ENCODE results near the gene EVI2B.
"Not testable (repeated sequence)": the region's sequence is repeated elsewhere in the genome, so short reads cannot be mapped to it uniquely, and the experiment has no call there.

Gene EVI2B

DNA sequence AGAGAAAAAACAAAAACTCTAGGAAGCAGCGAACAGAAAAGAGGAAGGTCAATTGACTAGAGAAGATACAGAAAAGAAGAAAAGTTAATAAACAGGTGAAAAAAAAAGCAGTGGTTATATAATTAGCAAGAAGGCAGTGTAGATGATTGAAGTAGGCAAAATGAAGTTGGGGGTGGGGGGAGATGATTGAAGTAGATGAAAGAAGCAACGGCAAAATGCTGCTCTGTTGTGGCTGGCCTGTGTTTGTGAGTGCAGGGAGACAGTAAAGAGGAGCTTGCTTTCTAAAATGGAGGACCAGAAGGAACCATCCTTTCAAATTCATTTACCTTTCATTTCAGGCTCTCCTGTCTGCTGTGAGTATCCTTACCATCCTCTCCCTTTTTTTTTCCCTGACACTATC is 3.6 kb downstream of the EVI2B start:
- peak; percentile 42 for DNase-seq

DNA sequence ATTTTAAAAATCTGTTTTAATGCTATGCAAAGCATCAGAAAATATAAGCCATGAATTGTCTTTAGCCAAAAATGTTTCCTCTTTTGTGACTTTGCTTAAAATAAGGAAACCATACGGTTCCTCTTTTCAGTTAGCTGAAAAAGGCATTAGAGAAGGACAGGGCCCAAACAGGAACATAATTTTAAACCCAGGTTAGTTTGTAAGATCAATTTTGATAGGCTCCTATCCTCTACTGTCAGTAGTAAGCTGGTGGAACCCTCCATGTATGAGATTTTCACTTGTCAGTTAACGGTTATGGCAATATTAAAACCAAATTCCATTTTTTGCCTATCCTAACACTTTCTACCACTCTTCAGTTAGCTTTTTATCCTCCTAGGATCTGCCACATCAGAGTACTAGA is 4.3 kb downstream of the EVI2B start:
- no peak for DNase-seq

DNA sequence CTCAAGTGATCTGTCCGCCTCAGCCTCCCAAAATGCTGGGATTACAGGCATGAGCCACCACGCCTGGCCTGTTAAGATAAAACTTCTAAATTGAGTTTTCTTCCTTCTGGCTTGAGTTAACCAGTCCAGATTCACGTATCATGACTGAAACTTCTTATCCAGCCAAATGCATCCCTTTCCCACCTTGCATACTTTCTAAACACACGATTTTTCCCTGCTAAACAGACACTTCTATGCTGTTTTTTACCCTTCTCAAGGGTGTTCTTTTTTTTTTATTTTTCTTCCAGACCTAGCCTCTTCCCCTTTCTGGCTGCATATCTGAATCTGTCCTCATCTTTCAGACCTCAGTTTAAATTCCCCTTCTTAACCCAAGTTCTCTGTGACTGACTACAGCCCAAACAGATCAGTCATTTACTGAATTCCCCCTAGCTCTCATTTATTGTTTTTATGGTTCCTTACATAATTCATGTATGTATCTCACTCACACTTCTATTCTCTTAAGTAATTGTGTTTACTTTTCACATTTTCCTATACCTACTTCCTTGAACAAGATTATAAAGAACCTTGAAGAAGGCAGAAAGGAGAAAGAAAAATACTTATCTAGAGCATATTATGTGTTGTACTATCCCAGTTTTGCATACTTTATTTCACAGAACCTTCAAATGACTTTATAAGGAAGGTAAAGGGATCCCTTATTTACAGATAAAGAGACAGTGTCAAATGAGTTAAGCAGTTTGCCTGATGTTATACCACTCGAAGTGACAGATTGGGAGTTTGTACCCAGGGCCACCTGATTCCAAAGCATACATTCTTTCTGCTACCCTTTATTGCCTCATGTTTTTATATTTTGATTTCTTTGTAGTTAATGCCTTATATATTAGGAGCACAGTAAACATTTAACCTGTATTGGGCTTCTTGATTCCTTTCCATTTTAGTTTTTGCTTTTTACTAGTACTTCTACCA is 5.2 kb downstream of the EVI2B start:
- DNase-seq = no peak

DNA sequence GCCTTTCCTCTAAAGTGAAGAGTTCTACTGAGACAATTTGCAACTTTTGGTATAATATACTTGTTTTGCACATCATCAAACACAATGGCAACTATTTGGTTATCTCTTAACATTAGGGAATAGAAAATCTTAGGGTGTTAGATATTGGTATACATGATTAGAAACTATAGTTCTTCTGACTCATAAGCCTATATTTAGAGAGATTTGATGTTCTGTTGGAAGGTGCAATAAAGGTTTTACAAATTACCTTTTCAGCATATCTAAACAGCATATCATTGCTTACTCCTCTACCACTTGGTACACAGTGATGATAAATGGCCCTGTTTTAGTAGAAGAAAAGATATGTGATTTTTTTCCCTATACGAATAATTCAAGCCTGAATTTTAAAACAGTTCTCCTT is 6.2 kb downstream of the EVI2B start:
- DNase-seq = no peak

DNA sequence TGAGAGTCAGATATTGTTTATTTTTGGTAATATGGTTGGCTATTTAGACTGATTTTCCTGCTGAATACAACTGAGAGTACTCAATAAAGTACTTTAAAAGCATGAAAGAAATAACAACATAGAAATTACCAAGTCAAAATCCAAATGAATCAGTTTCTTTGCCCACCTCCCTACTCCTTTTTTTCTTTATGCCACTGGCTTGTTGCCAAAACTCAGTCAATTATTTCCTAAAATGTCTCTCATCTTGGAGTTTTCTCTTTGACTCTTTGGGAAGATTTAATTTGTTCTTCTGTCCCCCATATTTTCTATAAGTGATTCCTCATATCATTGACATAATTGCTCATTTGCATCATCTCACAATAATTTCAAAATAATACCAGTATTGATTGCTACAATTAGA is 14.2 kb downstream of the EVI2B start:
- no peak for DNase-seq

DNA sequence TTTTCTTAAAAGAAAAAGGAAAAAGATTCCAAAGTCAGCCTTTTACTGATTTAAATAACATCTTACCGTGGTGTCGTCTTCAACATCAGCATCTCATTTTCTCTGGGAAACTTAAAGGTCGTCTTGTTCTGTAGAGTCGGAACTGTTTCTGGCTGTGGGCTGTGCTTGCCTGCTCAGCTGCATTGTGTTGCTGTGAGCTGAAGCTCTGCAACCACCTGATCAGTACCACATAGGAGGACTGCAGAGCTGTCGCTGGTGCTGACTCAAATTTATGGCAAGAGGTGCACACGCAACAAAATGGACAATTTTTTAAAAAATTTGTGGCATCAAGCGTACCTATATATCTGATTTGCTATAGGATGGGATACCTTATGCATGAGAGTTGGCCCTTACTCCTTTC is 16.8 kb downstream of the EVI2B start, which contains the start of gene OMG:
Gene OMG, minus strand, starts transcription at position 150 of the 400 bp plus-strand sequence. CDS start 908 bp downstream, outside the sequence.
- no peak for DNase-seq

DNA sequence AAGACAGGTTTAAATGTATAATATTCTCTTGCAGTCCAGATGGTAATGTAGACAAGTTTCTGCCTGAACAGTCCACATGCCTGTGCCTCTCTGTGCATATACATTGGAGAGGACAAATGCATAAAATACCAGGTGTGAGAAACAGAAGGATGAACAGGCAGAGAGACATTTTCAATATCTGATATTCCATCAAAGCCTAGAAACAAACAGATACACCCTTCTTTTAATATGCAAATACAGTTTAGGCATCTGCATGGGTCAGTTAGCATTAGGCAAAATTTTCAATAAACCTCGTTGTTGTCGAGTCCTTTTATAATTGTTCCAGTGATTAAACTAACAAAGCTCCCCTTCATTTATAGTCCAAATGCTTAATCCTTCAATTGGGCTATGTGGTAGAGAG is 17.7 kb downstream of the EVI2B start:
- DNase-seq = no peak

DNA sequence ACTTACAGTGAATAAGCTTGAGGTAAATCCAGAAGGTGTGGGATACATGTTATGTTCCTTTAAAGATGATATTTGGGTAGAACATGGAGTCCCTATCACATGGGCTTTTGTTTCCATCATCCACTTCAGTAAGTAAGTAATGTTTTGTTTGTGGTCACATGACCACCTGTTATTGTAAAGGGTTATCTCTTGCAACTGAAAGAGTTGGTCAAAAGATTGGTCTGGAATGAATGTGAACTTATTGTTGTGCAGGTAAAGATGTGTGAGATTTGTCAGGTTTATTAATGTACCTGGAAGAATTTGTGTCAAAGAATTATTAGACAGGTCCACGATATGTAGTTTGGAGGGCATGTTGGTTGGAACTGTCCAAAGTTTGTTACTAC is 18.4 kb downstream of the EVI2B start:
- no peak for DNase-seq

DNA sequence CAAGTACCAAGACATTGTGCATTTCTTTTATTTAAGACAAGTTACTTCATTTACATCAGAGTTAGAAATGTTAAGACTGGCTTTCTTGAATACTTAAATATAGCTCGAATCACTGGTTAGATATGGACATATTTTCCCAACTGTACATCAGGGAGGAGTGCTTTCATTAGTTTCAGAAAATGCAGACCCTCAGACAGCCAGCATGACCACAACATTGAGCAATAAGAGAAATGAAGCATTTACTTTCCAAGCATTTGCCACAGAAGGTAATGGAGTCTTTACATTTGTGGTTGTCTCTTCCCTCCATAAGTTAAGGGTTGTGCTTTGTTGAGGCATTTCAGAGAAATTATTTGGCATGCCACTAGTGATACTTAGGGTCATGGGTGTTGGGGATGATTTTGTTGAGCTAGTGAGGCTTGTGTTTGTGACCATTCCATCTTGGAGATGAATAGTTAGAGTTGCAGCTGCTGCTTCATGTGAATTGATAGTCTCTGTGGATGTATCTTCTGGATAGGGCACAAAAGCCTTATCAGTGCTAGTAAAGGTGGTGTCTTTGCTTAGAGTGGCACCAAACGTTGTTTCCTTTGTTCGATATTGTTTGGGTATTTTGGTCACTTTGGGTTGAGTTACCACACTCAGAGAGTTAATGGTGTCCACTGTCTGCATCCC is 18.9 kb downstream of the EVI2B start:
- DNase-seq = no peak

DNA sequence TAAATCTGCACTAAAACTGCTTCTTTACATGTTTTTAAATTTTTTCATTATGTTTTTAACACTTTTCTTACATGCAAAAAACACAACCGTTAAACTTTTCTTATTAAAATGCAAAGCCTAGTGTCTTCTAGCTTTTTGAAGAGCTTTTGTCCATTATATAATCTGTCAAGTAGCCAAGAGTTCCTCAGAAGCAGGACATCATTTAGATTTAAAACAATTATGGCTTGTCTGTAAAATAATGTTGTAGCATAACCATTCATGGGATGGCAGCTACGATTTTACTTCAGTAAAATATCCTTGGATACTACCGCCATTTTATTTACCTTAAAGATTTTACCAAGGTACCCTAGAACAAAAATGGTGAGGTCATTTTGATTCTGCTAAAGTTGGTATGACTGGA is 19.6 kb downstream of the EVI2B start:
- no peak for DNase-seq

DNA sequence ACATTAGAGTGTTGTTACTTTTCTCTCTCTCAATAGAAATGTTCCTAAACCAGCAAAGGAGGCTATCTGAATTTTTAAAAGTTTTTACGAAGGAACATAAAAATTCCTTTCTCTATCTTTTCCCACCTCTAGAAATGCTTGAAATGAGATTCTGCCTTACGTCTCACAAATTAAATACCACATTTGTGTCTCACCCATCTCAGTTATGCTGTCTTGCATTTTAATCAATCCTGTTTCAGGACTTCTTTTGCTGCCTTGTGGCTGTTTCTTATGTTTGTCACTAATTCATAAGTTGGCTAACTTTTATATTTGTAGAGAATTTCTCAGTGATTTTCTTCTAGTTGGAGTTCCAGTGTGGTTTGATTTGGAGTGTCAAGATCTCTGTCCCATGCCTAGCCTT is 20.3 kb downstream of the EVI2B start:
- DNase-seq = no peak

DNA sequence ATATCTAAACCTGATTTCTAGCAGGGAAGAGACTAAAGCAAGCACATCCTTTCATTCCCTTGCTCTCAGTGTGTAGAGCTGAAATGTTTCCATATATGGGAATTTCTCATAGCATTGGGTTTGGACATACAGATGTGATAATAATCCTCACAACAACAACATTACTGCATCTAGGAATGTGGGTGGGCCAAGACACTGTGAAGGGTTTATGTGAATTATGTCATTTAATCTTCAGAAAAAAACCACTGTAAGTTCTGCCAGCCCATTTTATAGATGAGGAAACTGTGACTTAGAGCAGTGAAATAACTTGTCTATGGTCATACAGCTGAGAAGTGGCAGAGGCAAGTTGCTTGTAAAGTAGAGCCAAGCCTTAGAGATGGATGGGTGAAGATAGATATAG is 22.0 kb downstream of the EVI2B start:
- no peak for DNase-seq

DNA sequence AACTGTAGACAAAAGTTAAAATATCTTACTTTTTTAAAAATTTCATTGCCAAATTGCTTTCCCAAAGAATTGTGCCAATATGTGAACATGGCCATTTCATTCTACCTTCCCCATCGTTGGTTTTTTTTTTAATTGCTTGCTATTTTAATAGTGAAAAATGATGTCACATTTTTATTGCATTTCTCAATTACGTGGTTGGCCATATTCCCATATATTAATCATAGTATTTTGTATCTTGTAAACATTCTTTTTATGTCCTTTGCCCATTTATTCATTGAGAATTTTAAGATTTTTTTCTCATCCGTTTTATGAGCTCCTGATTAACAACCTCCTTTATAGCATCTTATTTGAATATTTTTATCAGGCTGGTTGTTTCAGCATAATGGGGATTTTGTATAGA is 24.1 kb downstream of the EVI2B start:
- no peak for DNase-seq

DNA sequence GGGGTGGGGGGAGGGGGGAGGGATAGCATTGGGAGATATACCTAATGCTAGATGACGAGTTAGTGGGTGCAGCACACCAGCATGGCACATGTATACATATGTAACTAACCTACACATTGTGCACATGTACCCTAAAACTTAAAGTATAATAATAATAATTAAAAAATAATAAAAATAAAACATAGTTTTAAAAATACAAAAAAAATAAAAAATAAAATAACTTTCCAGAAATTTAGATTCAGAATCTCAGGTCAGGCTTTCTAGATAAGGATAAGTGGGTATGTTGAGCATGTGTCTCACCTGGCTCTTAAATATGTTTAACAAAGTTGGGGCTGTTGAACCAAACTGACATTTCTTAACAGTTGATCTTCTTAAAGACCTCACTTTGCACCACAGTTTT is 25.9 kb downstream of the EVI2B start:
- not testable (repeated sequence) for DNase-seq

DNA sequence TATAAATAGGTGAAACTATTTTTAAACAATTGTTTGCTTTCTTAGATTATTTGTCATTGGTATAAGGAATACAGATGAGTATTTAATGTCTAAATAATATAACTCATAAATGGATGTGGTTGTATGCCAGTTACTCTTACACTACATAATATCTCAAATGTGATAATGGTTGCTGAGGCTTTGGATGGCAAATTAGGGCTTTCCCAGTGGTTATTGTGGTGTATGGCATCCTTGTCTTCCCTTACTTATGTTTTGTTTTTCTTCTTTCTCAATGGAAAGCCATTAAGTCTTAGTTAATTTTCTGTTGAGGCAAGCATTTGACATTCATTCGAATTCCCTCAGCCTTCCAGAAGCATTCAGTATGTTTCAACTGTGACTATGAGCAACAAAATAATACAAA is 27.3 kb downstream of the EVI2B start:
- no peak for DNase-seq

DNA sequence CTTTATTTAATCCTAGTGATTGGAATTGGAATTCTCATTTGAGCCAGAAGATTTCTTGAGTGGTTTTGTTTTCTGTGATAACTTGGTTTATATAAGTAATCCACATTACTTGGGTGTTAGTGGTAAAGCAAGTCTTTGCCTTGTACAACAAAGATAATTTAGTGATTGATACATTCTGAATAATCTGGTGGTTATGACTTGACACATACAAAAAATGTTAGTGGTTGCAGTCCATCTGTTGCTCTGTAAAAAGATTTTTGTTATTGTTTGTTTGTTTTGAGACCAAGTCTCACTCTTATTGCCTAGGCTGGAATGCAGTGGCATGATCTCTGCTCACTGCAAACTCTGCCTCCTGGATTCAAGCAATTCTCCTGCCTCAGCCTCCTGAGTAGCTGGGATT is 30.0 kb downstream of the EVI2B start:
- DNase-seq = no peak

DNA sequence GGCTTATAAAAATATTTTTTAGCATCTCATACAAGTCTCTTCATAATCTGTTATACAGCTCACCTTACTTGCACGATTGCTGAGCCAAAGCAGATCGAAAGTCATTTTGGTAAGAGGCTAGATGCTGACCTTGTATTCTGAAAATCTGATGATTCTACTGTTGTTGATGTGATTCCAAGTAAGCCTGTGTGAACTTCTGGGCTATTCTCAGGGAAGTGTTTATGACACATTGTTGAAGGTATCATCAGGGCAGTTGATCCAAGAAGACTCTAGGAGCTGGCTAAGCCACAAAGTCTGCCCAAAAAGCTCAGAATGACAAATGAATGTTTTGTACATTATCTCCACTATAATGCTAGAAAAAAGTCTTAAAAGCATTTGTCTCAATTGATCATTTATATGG is 32.8 kb downstream of the EVI2B start:
- DNase-seq = no peak

DNA sequence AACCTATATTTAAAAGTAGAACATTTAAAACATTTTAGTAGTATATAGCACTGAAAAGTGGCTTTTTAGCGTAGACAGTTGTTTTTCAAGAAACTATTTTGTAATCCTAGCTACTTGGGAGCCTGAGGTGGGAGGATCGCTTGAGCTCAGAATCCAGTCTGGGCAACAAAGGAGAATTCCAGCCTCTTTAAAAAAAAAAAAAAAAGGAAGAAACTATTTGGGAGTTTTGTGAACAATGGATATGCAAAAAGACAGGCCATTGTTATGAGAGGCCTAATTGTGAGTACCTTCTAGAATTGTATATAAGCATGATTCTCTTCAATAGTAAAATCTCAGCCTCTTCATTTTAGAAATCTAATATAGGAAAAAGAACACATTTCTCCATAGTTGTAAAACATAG is 34.5 kb downstream of the EVI2B start:
- DNase-seq = no peak

DNA sequence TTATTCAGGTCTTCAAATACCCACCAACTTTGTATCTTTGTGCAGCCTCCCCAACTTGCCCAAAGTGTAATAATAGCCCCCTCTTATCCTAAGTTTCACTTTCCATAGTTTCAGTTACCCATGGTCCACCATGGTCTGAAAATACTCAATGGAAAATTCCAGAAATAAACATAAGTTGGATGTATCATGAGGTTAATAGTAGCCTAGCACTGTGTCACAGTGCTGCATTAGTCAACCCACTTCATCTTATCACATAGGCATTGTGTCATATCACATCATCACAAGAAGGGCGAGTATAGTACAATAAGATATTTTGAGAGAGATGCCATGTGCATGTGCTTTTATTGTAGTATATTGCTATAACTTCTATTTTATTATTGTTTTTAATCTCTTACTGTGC is 38.7 kb downstream of the EVI2B start:
- DNase-seq = no peak

DNA sequence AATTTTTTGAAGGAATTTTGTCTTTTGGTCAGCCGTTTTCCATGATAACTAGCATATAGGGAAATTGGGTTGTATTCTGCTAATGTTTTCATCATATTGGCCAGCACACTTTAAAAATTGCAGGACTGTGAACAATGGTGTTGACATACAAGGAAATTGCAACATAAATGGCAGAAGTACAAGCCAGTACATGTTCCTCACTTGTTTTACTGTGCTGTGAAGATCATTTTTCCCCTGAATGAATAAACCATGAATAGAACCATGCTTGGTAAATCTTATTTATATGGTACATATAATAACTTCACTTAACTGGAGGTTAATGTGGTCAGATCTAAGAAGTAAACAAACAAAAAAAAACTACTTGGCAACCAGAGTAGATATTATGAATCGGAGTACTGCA is 39.6 kb downstream of the EVI2B start:
- no peak for DNase-seq

DNA sequence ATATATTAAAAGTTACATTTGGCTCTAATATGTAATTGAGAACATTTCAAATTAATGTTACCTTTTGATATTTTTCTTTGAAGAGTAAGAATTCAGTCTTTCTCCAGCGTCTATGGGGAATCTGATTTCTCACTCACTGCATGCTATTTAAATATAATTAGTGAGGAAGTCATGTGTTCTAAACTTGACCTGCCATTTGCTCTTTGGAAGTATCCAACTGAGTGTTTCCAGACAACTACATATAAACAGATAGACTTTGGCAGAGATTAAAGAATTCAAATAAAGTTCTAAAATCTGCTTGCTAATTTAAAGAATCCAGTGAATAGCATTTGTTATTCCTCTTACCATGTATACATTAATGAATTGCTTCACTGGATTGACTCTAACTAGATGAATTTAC is 40.3 kb downstream of the EVI2B start:
- DNase-seq = no peak

DNA sequence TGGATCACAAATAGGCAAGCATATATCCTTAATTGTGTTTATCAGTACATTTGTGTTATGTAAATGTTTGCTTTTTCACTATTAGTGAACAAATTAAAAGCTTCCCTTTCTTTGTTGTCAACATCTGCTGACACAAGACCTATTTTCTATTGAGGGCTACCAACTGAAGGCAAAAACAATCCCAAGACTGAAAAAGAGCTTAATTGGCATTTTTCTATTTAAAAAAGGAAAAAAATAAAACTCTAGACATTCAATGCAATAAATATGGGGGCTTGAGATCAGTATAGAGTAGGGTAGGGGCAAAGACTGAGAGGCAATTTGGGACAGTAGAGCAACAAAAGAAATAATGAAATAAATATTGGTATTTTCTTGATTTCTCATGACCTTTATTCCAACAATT is 41.1 kb downstream of the EVI2B start:
- DNase-seq = no peak

DNA sequence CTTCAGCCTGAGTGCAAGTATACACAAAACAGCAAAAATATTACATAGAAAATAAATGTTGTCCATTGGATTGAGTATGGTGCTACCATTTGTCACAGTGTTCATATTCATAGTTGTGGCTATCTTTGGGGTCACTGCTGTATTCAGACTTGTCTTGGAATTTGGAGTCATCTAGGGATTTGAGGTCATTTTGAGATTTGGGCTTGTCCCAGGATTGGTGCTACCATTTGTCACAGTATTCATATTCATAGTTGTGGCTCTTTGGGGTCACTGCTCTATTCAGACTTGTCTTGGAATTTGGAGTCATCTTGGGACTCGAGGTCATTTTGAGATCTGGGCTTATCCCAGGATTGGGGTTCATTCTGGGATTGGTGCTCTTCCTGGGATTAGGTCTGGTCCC is 41.6 kb downstream of the EVI2B start:
- no peak for DNase-seq

DNA sequence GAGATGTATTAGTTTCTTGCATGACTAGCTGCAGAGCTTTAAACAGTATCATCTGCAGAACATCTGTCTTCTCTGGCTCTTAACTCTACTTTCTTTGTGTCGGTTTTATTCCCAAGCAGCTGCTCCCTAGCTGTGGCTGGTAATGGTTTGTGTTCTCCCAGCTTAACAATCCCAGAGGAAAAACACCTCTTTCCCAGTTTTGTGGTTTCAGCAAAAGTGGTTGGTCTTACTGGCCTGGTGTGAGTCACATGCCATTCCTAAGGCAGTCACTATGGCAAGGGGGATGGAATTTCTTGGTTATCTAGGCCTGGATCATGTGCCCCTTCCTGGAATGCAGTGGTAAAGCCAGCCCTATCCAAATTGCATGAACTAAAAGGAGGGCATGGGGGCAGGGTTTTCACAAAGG is 44.3 kb downstream of the EVI2B start:
- DNase-seq = no peak
